ENCODE measurements around the gene NBPF1.
"Not testable (repeated sequence)": the region's sequence is repeated elsewhere in the genome, so short reads cannot be mapped to it uniquely, and the experiment has no call there.

Gene NBPF1

DNA sequence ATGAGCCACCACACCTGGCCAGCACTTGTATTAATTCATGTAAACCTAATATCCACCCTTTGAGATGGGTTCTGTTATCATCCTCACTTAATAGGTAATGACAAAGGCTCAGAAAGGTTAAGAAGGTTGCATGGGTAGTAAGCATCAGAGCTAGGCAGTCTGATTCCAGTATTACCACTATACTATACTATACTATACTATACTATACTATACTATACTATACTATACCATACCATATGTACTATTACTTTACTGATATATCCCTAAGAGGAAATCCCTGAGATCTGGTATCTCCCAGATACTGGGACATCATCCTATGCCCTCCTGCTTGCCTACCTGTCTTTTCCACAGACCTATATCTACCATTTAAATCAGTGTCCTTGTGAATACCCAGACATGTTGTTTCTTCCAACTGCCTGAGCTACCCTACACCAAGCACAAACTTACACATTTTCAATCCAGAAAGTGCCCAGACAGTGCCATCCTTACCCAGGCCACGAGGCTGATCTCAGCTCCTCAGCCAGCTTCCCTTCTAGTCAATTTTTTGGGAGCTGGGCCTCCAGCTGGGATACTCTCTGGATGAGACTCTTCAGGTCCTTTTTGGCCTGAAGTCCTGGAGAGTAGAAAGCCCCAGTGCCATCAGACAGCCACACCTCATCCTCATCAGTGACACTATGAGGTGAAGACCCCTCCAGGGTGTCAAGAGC, 63.0 kb downstream of the NBPF1 start:
- H3K4me3 ChIP-seq (ENCODE audit: control insufficient read depth in 1 of 7, extremely low read depth in 1 of 7, insufficient read depth in 4 of 7, low read depth in 2 of 7, low read length in 6 of 7); DNase-seq; POLR2A ChIA-PET; H3K4me1 ChIP-seq (ENCODE audit: control extremely low read depth in 1 of 4, control insufficient read depth in 4 of 4, insufficient read depth in 4 of 4, low read length in 3 of 4); H3K27me3 ChIP-seq (replicated peaks in 2 of 5; ENCODE audit: control insufficient read depth in 4 of 5, insufficient read depth in 5 of 5, low read length in 4 of 5); CTCF ChIA-PET; H3K27ac ChIP-seq (ENCODE audit: insufficient read depth in 1 of 2, low read depth in 1 of 2, low read length in 2 of 2, poor library complexity in 1 of 2, severe bottlenecking in 2 of 2); H3K9me3 ChIP-seq (ENCODE audit: control extremely low read depth in 1 of 5, control insufficient read depth in 4 of 5, insufficient read depth in 2 of 5, low read depth in 1 of 5, low read length in 4 of 5); H3K36me3 ChIP-seq (ENCODE audit: control insufficient read depth in 4 of 4, insufficient read depth in 4 of 4, low read length in 3 of 4): not testable (repeated sequence)
- no CpG with 5 or more reads among the region's 1 CpG for WGBS (ENCODE audit: insufficient coverage)

GRCh38 chr1:16549545-16549944, 63.8 kb downstream of the NBPF1 start:
- DNase-seq; POLR2A ChIA-PET; H3K4me1 ChIP-seq (ENCODE audit: control extremely low read depth in 1 of 4, control insufficient read depth in 4 of 4, insufficient read depth in 4 of 4, low read length in 3 of 4); H3K36me3 ChIP-seq (ENCODE audit: control insufficient read depth in 4 of 4, insufficient read depth in 4 of 4, low read length in 3 of 4); CTCF ChIA-PET; H3K27ac ChIP-seq (ENCODE audit: insufficient read depth in 1 of 2, low read depth in 1 of 2, low read length in 2 of 2, poor library complexity in 1 of 2, severe bottlenecking in 2 of 2); H3K9me3 ChIP-seq (ENCODE audit: control extremely low read depth in 1 of 5, control insufficient read depth in 4 of 5, insufficient read depth in 2 of 5, low read depth in 1 of 5, low read length in 4 of 5); H3K4me3 ChIP-seq (ENCODE audit: control insufficient read depth in 1 of 7, extremely low read depth in 1 of 7, insufficient read depth in 4 of 7, low read depth in 2 of 7, low read length in 6 of 7); H3K27me3 ChIP-seq (replicated peaks in 2 of 5; ENCODE audit: control insufficient read depth in 4 of 5, insufficient read depth in 5 of 5, low read length in 4 of 5): not testable (repeated sequence)
- whole genome bisulfite sequencing (ENCODE audit: insufficient coverage) = no CpG with 5 or more reads among the region's 1 CpG

DNA sequence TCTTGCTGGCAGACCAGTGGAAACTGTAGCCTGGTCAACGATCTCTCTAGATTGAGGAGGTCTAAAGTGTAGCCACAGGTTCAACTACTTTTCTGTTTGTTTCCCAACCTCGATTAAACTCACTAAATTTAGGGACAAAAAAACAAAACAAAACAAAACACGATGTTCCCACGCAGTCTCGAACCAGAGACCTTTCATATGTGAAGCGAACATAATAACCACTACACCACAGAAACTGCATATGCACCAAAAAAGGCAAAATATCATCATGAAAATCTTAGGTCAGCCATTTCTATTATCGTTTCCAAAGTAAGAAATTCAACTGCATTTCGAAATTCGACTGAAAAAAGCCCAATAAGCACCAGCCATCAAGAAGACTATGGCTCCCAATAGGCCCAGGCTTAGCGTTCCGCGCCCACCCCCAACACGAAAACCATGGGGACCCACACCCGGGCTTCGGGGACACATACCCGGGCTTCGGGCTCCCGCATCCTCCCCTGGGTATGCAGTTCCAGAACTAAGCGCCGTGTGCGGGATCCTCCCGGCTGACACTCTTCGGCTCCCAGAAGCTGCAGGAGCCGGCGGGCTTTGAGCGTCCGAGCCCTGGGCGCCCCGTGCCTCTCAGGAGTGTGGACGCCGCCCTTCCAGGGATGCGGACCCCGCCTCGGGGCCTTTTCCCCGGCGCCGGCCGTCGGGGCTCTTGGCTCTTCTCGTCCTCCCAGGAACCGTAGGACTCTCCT, 65.7 kb downstream of the NBPF1 start:
- H3K27me3 ChIP-seq (replicated peaks in 2 of 5; ENCODE audit: control insufficient read depth in 4 of 5, insufficient read depth in 5 of 5, low read length in 4 of 5); H3K4me3 ChIP-seq (ENCODE audit: control insufficient read depth in 1 of 7, extremely low read depth in 1 of 7, insufficient read depth in 4 of 7, low read depth in 2 of 7, low read length in 6 of 7); H3K27ac ChIP-seq (ENCODE audit: insufficient read depth in 1 of 2, low read depth in 1 of 2, low read length in 2 of 2, poor library complexity in 1 of 2, severe bottlenecking in 2 of 2); H3K36me3 ChIP-seq (ENCODE audit: control insufficient read depth in 4 of 4, insufficient read depth in 4 of 4, low read length in 3 of 4); POLR2A ChIA-PET; H3K4me1 ChIP-seq (ENCODE audit: control extremely low read depth in 1 of 4, control insufficient read depth in 4 of 4, insufficient read depth in 4 of 4, low read length in 3 of 4); DNase-seq; H3K9me3 ChIP-seq (ENCODE audit: control extremely low read depth in 1 of 5, control insufficient read depth in 4 of 5, insufficient read depth in 2 of 5, low read depth in 1 of 5, low read length in 4 of 5); CTCF ChIA-PET: not testable (repeated sequence)
- no CpG with 5 or more reads among the region's 41 CpGs for WGBS (ENCODE audit: insufficient coverage)

- H3K4me1 ChIP-seq (ENCODE audit: control extremely low read depth in 1 of 4, control insufficient read depth in 4 of 4, insufficient read depth in 4 of 4, low read length in 3 of 4); H3K36me3 ChIP-seq (ENCODE audit: control insufficient read depth in 4 of 4, insufficient read depth in 4 of 4, low read length in 3 of 4); POLR2A ChIA-PET; H3K27me3 ChIP-seq (replicated peaks in 2 of 5; ENCODE audit: control insufficient read depth in 4 of 5, insufficient read depth in 5 of 5, low read length in 4 of 5); CTCF ChIA-PET; H3K27ac ChIP-seq (ENCODE audit: insufficient read depth in 1 of 2, low read depth in 1 of 2, low read length in 2 of 2, poor library complexity in 1 of 2, severe bottlenecking in 2 of 2); H3K4me3 ChIP-seq (ENCODE audit: control insufficient read depth in 1 of 7, extremely low read depth in 1 of 7, insufficient read depth in 4 of 7, low read depth in 2 of 7, low read length in 6 of 7); H3K9me3 ChIP-seq (ENCODE audit: control extremely low read depth in 1 of 5, control insufficient read depth in 4 of 5, insufficient read depth in 2 of 5, low read depth in 1 of 5, low read length in 4 of 5): not testable (repeated sequence)
- no CpG with 5 or more reads among the region's 16 CpGs for WGBS (ENCODE audit: insufficient coverage)
- peak in 1 of 3 donors; percentile 8 for DNase-seq
These were observed 67.7 kb downstream of the NBPF1 start for GRCh38 chr1:16545682-16546095.

- H3K27me3 ChIP-seq (replicated peaks in 2 of 5; ENCODE audit: control insufficient read depth in 4 of 5, insufficient read depth in 5 of 5, low read length in 4 of 5); H3K4me1 ChIP-seq (ENCODE audit: control extremely low read depth in 1 of 4, control insufficient read depth in 4 of 4, insufficient read depth in 4 of 4, low read length in 3 of 4); POLR2A ChIA-PET; H3K36me3 ChIP-seq (ENCODE audit: control insufficient read depth in 4 of 4, insufficient read depth in 4 of 4, low read length in 3 of 4); CTCF ChIA-PET; H3K9me3 ChIP-seq (ENCODE audit: control extremely low read depth in 1 of 5, control insufficient read depth in 4 of 5, insufficient read depth in 2 of 5, low read depth in 1 of 5, low read length in 4 of 5): not testable (repeated sequence)
- Histone ChIP-seq H3K27ac (ENCODE audit: insufficient read depth in 1 of 2, low read depth in 1 of 2, low read length in 2 of 2, poor library complexity in 1 of 2, severe bottlenecking in 2 of 2) (peak overlapping the region in 1 of 2 experiments; percentile 29), H3K4me3 (ENCODE audit: control insufficient read depth in 1 of 7, extremely low read depth in 1 of 7, insufficient read depth in 4 of 7, low read depth in 2 of 7, low read length in 6 of 7) (peak overlapping the region in 1 of 7 experiments; percentile 30)
- peak; percentile 33 to 84 (median 81) for DNase-seq
- no CpG with 5 or more reads among the region's 2 CpGs for WGBS (ENCODE audit: insufficient coverage)
These were observed 72.9 kb downstream of the NBPF1 start for GRCh38 chr1:16540421-16540893.

- H3K9me3 ChIP-seq (ENCODE audit: control extremely low read depth in 1 of 5, control insufficient read depth in 4 of 5, insufficient read depth in 2 of 5, low read depth in 1 of 5, low read length in 4 of 5); H3K27ac ChIP-seq (ENCODE audit: insufficient read depth in 1 of 2, low read depth in 1 of 2, low read length in 2 of 2, poor library complexity in 1 of 2, severe bottlenecking in 2 of 2); CTCF ChIA-PET; H3K27me3 ChIP-seq (replicated peaks in 2 of 5; ENCODE audit: control insufficient read depth in 4 of 5, insufficient read depth in 5 of 5, low read length in 4 of 5); H3K4me3 ChIP-seq (ENCODE audit: control insufficient read depth in 1 of 7, extremely low read depth in 1 of 7, insufficient read depth in 4 of 7, low read depth in 2 of 7, low read length in 6 of 7); H3K36me3 ChIP-seq (ENCODE audit: control insufficient read depth in 4 of 4, insufficient read depth in 4 of 4, low read length in 3 of 4); POLR2A ChIA-PET; H3K4me1 ChIP-seq (ENCODE audit: control extremely low read depth in 1 of 4, control insufficient read depth in 4 of 4, insufficient read depth in 4 of 4, low read length in 3 of 4): not testable (repeated sequence)
- peak in 1 of 3 donors; percentile 15 for DNase-seq
- WGBS (ENCODE audit: insufficient coverage) = no CpG with 5 or more reads among the region's 6 CpGs
These were observed 75.8 kb downstream of the NBPF1 start for GRCh38 chr1:16537528-16537927.

- DNase-seq; POLR2A ChIA-PET; H3K36me3 ChIP-seq (ENCODE audit: control insufficient read depth in 4 of 4, insufficient read depth in 4 of 4, low read length in 3 of 4); H3K4me3 ChIP-seq (ENCODE audit: control insufficient read depth in 1 of 7, extremely low read depth in 1 of 7, insufficient read depth in 4 of 7, low read depth in 2 of 7, low read length in 6 of 7); H3K4me1 ChIP-seq (ENCODE audit: control extremely low read depth in 1 of 4, control insufficient read depth in 4 of 4, insufficient read depth in 4 of 4, low read length in 3 of 4); H3K9me3 ChIP-seq (ENCODE audit: control extremely low read depth in 1 of 5, control insufficient read depth in 4 of 5, insufficient read depth in 2 of 5, low read depth in 1 of 5, low read length in 4 of 5); H3K27ac ChIP-seq (ENCODE audit: insufficient read depth in 1 of 2, low read depth in 1 of 2, low read length in 2 of 2, poor library complexity in 1 of 2, severe bottlenecking in 2 of 2); H3K27me3 ChIP-seq (replicated peaks in 2 of 5; ENCODE audit: control insufficient read depth in 4 of 5, insufficient read depth in 5 of 5, low read length in 4 of 5); CTCF ChIA-PET: not testable (repeated sequence)
- 96% methylated on average over 10 of the region's 15 CpGs for WGBS (ENCODE audit: insufficient coverage)
These were observed 76.6 kb downstream of the NBPF1 start for GRCh38 chr1:16536796-16537195.
